ENCODE data around the gene PAMR1.

DNA sequence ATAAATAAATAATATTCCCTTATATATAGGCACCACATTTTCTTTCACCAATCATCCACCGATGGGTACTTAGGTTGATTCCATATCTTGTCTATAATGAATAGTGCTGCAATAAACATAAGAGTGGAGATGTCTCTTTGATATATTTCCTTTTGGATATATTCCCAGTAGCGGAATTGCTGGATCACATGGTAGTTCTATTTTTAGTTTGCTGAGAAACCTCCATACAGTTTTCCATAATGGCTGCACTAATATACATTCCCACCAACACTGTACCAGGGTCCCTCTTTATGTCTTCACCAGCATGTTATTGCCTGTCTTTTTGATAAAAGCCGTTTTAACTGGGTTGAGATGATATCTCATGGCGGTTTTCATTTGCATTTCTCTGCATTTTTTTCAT, 23.6 kb downstream of the PAMR1 start:
- TF ChIP-seq, protein P1, sequence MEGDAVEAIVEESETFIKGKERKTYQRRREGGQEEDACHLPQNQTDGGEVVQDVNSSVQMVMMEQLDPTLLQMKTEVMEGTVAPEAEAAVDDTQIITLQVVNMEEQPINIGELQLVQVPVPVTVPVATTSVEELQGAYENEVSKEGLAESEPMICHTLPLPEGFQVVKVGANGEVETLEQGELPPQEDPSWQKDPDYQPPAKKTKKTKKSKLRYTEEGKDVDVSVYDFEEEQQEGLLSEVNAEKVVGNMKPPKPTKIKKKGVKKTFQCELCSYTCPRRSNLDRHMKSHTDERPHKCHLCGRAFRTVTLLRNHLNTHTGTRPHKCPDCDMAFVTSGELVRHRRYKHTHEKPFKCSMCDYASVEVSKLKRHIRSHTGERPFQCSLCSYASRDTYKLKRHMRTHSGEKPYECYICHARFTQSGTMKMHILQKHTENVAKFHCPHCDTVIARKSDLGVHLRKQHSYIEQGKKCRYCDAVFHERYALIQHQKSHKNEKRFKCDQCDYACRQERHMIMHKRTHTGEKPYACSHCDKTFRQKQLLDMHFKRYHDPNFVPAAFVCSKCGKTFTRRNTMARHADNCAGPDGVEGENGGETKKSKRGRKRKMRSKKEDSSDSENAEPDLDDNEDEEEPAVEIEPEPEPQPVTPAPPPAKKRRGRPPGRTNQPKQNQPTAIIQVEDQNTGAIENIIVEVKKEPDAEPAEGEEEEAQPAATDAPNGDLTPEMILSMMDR (IDR thresholded peaks at IDR 0.05), result no peak
- no peak for TF ChIP-seq POLR2A (IDR thresholded peaks at IDR 0.05)
- TF ChIP-seq EP300 (IDR thresholded peaks at IDR 0.05; ENCODE audit: low read depth), result no peak
